Sciatic nerve (tissue), 2 donors: ENCODE results near the gene APC. TPM values are rescaled to one million over a fixed set of nuclear protein-coding genes. Genes with fewer than 3 reads are reported as not detected.
A peak's percentile ranks its signal among the peaks of the same experiment; 100 is the strongest.

Experiments
- ATAC-seq: fragments of 200-7000 bp; cut with Tn5 transposase; one replicate; pipeline ENCODE4 v1.9.1; 2020; ENCODE audit warnings: mild to moderate bottlenecking, moderate library complexity
- DNase-seq: peaks from one replicate; pipeline ENCODE4 v3.0.0-alpha.2; 2020; ENCODE audit warnings: low spot score
- intact Hi-C: fragments of 100-400 bp; cut with DNase I; formaldehyde crosslinking; loops from one replicate; pipeline ENCODE4 v1.14.2; 2022
- total RNA-seq: library from RNA; stranded (reverse); fragmentation: NEBNext Ultra II Directional; extraction: Animal tissue kit (Norgen Biotek cat#: 25700); gene quantifications from one replicate; pipeline ENCODE4 v1.2.1, GENCODE V29; 2021
- donor health status: DM: no; HTN: no; CAD: no.
- donor health status: DM: no; HTN: no; CAD: no.

APC gene
- 62.3 TPM for total RNA-seq

- DNase-seq (peak; percentile 94), ATAC-seq (peak; percentile 100)
- intact Hi-C loops, result no loop called here
These were observed at the start of gene APC for GRCh38 chr5:112737463-112738190. Gene APC (plus strand): TSS chr5:112737885. CDS start chr5:112754891, 17,006 bp downstream.

- intact Hi-C loops, result no loop called here
- DNase-seq (no peak), ATAC-seq (no peak)
These were observed 48.4 kb upstream of the APC start for GRCh38 chr5:112689155-112689909.

- DNase-seq (no peak), ATAC-seq (no peak)
- intact Hi-C loops, result no loop called here
These were observed 46.9 kb upstream of the APC start for GRCh38 chr5:112690605-112691338.

GRCh38 chr5:112691339-112691680 is 46.4 kb upstream of the APC start:
- intact Hi-C loops, result no loop called here
- ATAC-seq (no peak), DNase-seq (no peak)

GRCh38 chr5:112691758-112692157 is 45.9 kb upstream of the APC start:
- intact Hi-C loops, result no loop called here
- no peak for DNase-seq
- no peak for ATAC-seq

GRCh38 chr5:112692472-112692871 is 45.2 kb upstream of the APC start:
- DNase-seq, result no peak
- intact Hi-C loops, result no loop called here
- ATAC-seq, result no peak

- DNase-seq (no peak), ATAC-seq (no peak)
- intact Hi-C loops, result no loop called here
These were observed 44.4 kb upstream of the APC start for GRCh38 chr5:112693301-112693700.

- ATAC-seq (no peak), DNase-seq (no peak)
- intact Hi-C loops, result no loop called here
These were observed 42.6 kb upstream of the APC start for GRCh38 chr5:112694853-112695709.

GRCh38 chr5:112696786-112697185 is 40.9 kb upstream of the APC start:
- no peak for ATAC-seq
- intact Hi-C loops, result no loop called here
- no peak for DNase-seq

- ATAC-seq, result no peak
- intact Hi-C loops, result no loop called here
- DNase-seq, result no peak
These were observed 40.4 kb upstream of the APC start for GRCh38 chr5:112697322-112697721.

GRCh38 chr5:112697833-112698232 is 39.9 kb upstream of the APC start:
- intact Hi-C loops, result no loop called here
- DNase-seq (no peak), ATAC-seq (no peak)

GRCh38 chr5:112703866-112704820 is 33.5 kb upstream of the APC start:
- no peak for ATAC-seq
- intact Hi-C loops, result no loop called here
- no peak for DNase-seq

GRCh38 chr5:112706446-112707016 is 31.2 kb upstream of the APC start:
- ATAC-seq, result no peak
- DNase-seq, result no peak
- intact Hi-C loops, result no loop called here

GRCh38 chr5:112707187-112708102 is 30.2 kb upstream of the APC start:
- intact Hi-C loops, result no loop called here
- peak; percentile 99 for ATAC-seq
- DNase-seq, result peak; percentile 98

GRCh38 chr5:112708103-112708622 is 29.5 kb upstream of the APC start:
- ATAC-seq, result peak; percentile 2
- intact Hi-C loops, result no loop called here
- no peak for DNase-seq

- ATAC-seq (no peak), DNase-seq (no peak)
- intact Hi-C loops, result no loop called here
These were observed 28.3 kb upstream of the APC start for GRCh38 chr5:112709416-112709815.

- intact Hi-C loops, result no loop called here
- ATAC-seq (no peak), DNase-seq (no peak)
These were observed 26.8 kb upstream of the APC start for GRCh38 chr5:112710896-112711295.
